Gastrocnemius medialis (tissue), 4 donors: ENCODE data around the gene FBXO38. TPM values are rescaled to one million over a fixed set of nuclear protein-coding genes. Genes with fewer than 3 reads are reported as not detected.

Experiments used
- ATAC-seq, 2 donors: fragments of 150-250 bp; one replicate each; pipeline ENCODE4 v1.9.1; 2016
- DNase-seq, 2 donors: peaks; one replicate each; pipeline ENCODE4 v3.0.0-alpha.2; 2019
- H3K27ac ChIP-seq, 4 donors: fragments of 200-600 bp; sonication (generic); 1 replicate in 1 of 4; 2 replicates in 3 of 4; pipeline ENCODE4 v1.5.1; 2016 to 2018; ENCODE audit warnings: mild to moderate bottlenecking in 2 of 4, moderate library complexity in 1 of 4
- H3K27me3 ChIP-seq, 3 donors: fragments of 200-600 bp; sonication (generic) in 2 of 3; 1 replicate in 1 of 3; 2 replicates in 2 of 3; pipeline versions ENCODE4 v1.5.1 to v1.6.0; 2016 to 2019; ENCODE audit warnings: mild to moderate bottlenecking in 1 of 3, moderate library complexity in 1 of 3
- H3K36me3 ChIP-seq, 2 donors: fragments of 200-600 bp; sonication (generic) in 1 of 2; one replicate each; pipeline ENCODE4 v1.5.1; 2017 to 2018
- H3K4me1 ChIP-seq, 2 donors: fragments of 200-600 bp; sonication (generic) in 1 of 2; one replicate each; pipeline ENCODE4 v1.5.1; 2016 to 2017; ENCODE audit warnings: mild to moderate bottlenecking in 2 of 2
- H3K4me3 ChIP-seq, 4 donors: fragments of 200-600 bp; sonication (generic) in 3 of 4; 1 replicate in 1 of 4; 2 replicates in 3 of 4; pipeline ENCODE4 v1.5.1; 2016 to 2019; ENCODE audit warnings: mild to moderate bottlenecking in 2 of 4
- H3K9me3 ChIP-seq, 3 donors: fragments of 200-600 bp; sonication (generic) in 2 of 3; 1 replicate in 1 of 3; 2 replicates in 2 of 3; pipeline ENCODE4 v1.5.1; 2016 to 2019
- POLR2A ChIP-seq, 2 donors: fragments of 450-650 bp; IDR thresholded peaks; one replicate each; pipeline ENCODE4 v1.6.1; 2017; ENCODE audit warnings: antibody characterized with exemption in 2 of 2, mild to moderate bottlenecking in 2 of 2, moderate library complexity in 2 of 2
- in situ Hi-C, 4 donors: fragments of 200-750 bp; cut with MboI; loops; one replicate each; pipeline versions ENCODE4 v1.15.0 to v1.8.0; 2017; ENCODE audit warnings: low sequenced_read_pairs in 4 of 4
- intact Hi-C: fragments of 100-400 bp; cut with DNase I; formaldehyde crosslinking; loops from one replicate; pipeline ENCODE4 v1.15.1; 2023; ENCODE audit warnings: low total_unique reads
- total RNA-seq, 4 donors: library from RNA; depleted of rRNA; stranded (reverse); fragments of >200 nt; gene quantifications; one replicate each; pipeline versions ENCODE4 v1.1.0 to v1.2.3, GENCODE V29; 2016
- TF ChIP-seq, protein P1 (sequence below), 5 experiments: fragments of 450-650 bp in 3 of 5; fragments of 200-600 bp in 2 of 5; sonication (generic) in 2 of 5; IDR thresholded peaks in 4 of 5; conservative IDR thresholded peaks in 1 of 5; 1 replicate in 4 of 5; 2 replicates in 1 of 5; pipeline ENCODE4 v1.5.1; 2016 to 2019; ENCODE audit warnings: antibody characterized with exemption in 5 of 5, mild to moderate bottlenecking in 3 of 5, moderate library complexity in 3 of 5

The FBXO38 gene
- total RNA-seq, 4 donors from 2014 or later: 31.1 to 49.6 (median 34.1) TPM

DNA sequence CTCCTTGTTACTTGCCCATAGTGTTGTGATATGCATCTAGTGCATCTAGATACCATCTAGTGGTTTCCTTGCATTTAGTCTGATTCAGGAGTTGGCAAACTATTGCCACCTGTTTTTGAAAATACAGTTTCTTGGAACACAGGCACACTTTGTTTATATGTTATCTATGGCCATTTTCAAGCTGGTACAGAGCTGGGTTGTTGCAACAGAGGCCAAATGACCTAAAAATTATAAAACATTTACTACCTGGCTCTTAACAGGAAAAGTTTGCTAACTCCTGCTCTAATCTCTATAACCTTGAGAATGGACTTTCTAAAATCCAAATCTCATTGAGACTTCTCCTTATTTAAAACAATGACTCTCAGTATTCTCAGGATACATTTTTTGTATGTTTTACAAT lies 19.4 kb upstream of the FBXO38 start:
- no peak for DNase-seq
- Histone ChIP-seq H3K27ac (no peak overlapping the region), H3K27me3 (no peaks in the 10 kb centered on the region), H3K4me3 (no peak overlapping the region), H3K9me3 (peaks cover 0 to 13% (median 0%) of the 10 kb centered on the region in 3 donors), H3K4me1 (no peaks in the 10 kb centered on the region), H3K36me3 (peaks cover 3 to 7% of the 10 kb centered on the region in 2 donors)
- no peak for ATAC-seq
- intact Hi-C loops (no loop called here), in situ Hi-C loops (no loop called here)
- no peak for TF ChIP-seq POLR2A (IDR thresholded peaks at IDR 0.05)
- TF ChIP-seq, protein P1, sequence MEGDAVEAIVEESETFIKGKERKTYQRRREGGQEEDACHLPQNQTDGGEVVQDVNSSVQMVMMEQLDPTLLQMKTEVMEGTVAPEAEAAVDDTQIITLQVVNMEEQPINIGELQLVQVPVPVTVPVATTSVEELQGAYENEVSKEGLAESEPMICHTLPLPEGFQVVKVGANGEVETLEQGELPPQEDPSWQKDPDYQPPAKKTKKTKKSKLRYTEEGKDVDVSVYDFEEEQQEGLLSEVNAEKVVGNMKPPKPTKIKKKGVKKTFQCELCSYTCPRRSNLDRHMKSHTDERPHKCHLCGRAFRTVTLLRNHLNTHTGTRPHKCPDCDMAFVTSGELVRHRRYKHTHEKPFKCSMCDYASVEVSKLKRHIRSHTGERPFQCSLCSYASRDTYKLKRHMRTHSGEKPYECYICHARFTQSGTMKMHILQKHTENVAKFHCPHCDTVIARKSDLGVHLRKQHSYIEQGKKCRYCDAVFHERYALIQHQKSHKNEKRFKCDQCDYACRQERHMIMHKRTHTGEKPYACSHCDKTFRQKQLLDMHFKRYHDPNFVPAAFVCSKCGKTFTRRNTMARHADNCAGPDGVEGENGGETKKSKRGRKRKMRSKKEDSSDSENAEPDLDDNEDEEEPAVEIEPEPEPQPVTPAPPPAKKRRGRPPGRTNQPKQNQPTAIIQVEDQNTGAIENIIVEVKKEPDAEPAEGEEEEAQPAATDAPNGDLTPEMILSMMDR (IDR thresholded peaks at IDR 0.05 in 4 of 5, conservative IDR thresholded peaks at IDR 0.05 in 1 of 5): no peak

DNA sequence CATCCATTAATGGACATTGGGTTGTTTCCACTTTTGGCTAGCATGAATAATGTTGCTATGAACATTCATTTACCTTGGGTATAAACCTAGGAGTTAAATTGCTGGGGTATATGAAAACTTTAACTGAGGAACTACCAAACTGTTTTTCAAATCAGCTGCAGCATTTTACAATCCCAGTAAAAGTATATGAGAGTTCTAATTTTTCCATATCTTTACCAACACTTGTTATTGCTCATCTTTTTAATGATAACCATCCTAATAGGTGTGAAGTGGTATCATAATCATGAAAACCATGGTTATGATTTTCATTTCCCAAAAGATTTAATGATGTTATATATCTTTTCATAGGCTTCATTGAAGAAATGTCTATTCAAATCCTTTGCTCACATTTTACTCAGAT lies 15.5 kb upstream of the FBXO38 start:
- DNase-seq (no peak), ATAC-seq (no peak)
- H3K9me3 ChIP-seq: peaks cover 0 to 13% (median 0%) of the 10 kb centered on the region in 3 donors
- no peaks in the 10 kb centered on the region for H3K27me3 ChIP-seq
- intact Hi-C loops: no loop called here
- no peaks in the 10 kb centered on the region for H3K4me1 ChIP-seq
- TF ChIP-seq POLR2A (IDR thresholded peaks at IDR 0.05): no peak
- TF ChIP-seq, protein P1 (IDR thresholded peaks at IDR 0.05 in 4 of 5, conservative IDR thresholded peaks at IDR 0.05 in 1 of 5): no peak
- in situ Hi-C loops: no loop called here
- H3K36me3 ChIP-seq: peaks cover 3 to 7% of the 10 kb centered on the region in 2 donors
- H3K27ac ChIP-seq: no peak overlapping the region
- no peak overlapping the region for H3K4me3 ChIP-seq

DNA sequence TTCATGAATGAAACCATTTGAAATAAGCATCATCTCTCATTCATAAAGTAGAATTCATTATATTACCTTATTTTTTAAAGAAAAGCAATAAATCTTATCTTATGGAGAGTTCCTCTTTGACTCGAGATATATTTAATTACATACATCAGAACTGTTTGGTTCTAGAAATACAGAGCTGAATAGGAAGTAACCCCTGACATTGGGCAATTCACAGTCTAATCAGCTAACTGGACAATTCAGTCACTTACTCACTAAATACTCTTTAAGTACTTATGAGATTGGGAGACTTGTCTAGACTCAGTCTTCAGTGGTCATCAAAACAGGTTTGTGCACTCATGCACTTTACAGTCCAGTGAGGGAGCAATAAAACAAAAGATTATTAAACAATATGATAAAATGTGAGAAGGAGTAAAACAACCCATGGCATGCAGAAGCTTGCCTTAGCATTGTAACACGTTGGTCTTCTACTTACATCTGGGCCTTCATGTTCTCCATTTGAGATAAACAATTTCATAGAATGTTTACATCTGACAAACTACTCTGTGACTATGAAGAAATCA lies 11.5 kb upstream of the FBXO38 start:
- H3K4me1 ChIP-seq: peaks cover 0 to 4% of the 10 kb centered on the region in 2 donors
- DNase-seq (no peak), ATAC-seq (no peak)
- H3K9me3 ChIP-seq: peaks cover 0 to 13% (median 0%) of the 10 kb centered on the region in 3 donors
- in situ Hi-C loops: no loop called here
- TF ChIP-seq, protein P1 (IDR thresholded peaks at IDR 0.05 in 4 of 5, conservative IDR thresholded peaks at IDR 0.05 in 1 of 5): no peak
- no peak for TF ChIP-seq POLR2A (IDR thresholded peaks at IDR 0.05)
- no peaks in the 10 kb centered on the region for H3K27me3 ChIP-seq
- intact Hi-C loops: loop anchor here (10.0 kb wide), 1 partner anchor 187 kb away; no protein-coding TSS in a partner anchor
- H3K36me3 ChIP-seq: peaks cover 0 to 7% of the 10 kb centered on the region in 2 donors
- H3K4me3 ChIP-seq: no peak overlapping the region
- no peak overlapping the region for H3K27ac ChIP-seq

DNA sequence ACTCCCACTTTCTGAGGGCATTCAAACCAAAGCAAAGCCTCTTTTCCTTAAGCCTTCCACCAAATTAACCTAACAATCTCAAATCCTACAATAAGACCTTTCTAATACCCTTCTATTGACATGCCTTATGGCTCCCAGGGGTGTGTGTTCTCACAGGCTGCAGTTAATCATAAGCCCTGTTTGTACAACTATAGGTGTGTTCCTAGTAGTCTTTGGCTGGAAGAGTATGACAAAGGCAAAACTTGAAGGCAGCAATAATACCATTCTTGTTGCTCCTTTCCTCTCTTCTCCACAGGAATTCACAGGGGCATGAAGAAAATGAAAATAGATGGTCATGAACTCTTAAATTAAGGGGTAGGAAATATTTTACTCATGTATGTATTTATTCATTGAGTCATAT lies 10.9 kb upstream of the FBXO38 start:
- Histone ChIP-seq H3K36me3 (peaks cover 0 to 7% of the 10 kb centered on the region in 2 donors), H3K4me3 (no peak overlapping the region), H3K4me1 (peaks cover 0 to 4% of the 10 kb centered on the region in 2 donors), H3K27ac (no peak overlapping the region), H3K9me3 (peaks cover 0 to 11% (median 0%) of the 10 kb centered on the region in 3 donors), H3K27me3 (no peaks in the 10 kb centered on the region)
- intact Hi-C loops: loop anchor here (10.0 kb wide), 1 partner anchor 188 kb away; no protein-coding TSS in a partner anchor
- TF ChIP-seq, protein P1 (IDR thresholded peaks at IDR 0.05 in 4 of 5, conservative IDR thresholded peaks at IDR 0.05 in 1 of 5): no peak
- TF ChIP-seq POLR2A (IDR thresholded peaks at IDR 0.05): no peak
- ATAC-seq: no peak
- no peak for DNase-seq
- in situ Hi-C loops: no loop called here
